Fibroblast of skin of left quadriceps (primary cell): Measurements from ENCODE around the gene RMI1.
"Not testable (repeated sequence)": the region's sequence is repeated elsewhere in the genome, so short reads cannot be mapped to it uniquely, and the experiment has no call there.

Experiments
- DNase-seq, 2 experiments: peaks; one replicate each; pipeline ENCODE4 v3.0.0-alpha.2; 2013; ENCODE audit warnings: low read depth in 2 of 2

The RMI1 gene

GRCh38 chr9:84002344-84002743 lies 21.7 kb downstream of the RMI1 start:
- DNase-seq, result no peak

GRCh38 chr9:84003246-84003645 lies 22.6 kb downstream of the RMI1 start:
- no peak for DNase-seq

GRCh38 chr9:84007662-84008061 lies 27.1 kb downstream of the RMI1 start:
- no peak for DNase-seq

- DNase-seq, result no peak
Observed at GRCh38 chr9:84024041-84024575, 43.5 kb downstream of the RMI1 start.

- no peak for DNase-seq
Observed at GRCh38 chr9:84027201-84027600, 46.6 kb downstream of the RMI1 start.

GRCh38 chr9:84031534-84031933 lies 50.9 kb downstream of the RMI1 start:
- no peak for DNase-seq

GRCh38 chr9:84041857-84042256 lies 61.3 kb downstream of the RMI1 start:
- DNase-seq, result not testable (repeated sequence)

DNA sequence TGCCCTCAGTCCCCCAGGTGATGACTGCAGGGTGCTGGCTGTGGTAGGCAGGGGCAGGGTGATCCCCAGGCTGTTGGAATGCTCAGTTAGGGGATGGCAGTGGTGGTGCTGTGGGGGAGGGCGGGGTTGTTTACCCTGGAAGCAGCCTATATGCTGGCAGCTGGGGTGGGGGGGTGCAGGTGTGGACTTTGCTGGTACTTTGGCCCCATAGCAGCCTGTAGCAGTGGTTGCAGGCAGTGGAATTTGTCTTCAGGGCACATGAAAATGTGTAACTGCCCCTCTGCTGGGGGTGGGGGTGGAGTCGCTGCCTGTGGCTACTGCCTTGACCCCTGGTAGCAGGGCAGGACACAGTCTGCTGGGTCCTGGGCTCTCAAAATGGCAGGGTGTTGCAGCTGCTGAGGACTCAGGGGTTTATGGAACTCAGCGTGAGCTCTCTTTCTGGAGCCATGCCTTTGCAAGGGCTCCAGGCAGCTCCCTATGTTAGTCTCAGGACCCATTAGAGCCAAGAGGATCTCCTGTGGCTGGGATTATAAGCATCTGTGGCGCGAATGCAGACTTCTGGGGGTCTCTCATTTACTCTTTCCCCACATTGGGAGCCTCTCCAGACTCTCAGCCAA lies 65.0 kb downstream of the RMI1 start:
- no peak for DNase-seq
